ENCODE measurements around the gene ARHGAP8.

GRCh38 chr22:44721213-44721612, 31.2 kb upstream of the ARHGAP8 start:
- no peak for TF ChIP-seq EP300 (IDR thresholded peaks at IDR 0.05; ENCODE audit: borderline replicate concordance in 1 of 2, control insufficient read depth in 1 of 2, low read depth in 2 of 2, low read length in 2 of 2)
- no peak for TF ChIP-seq BRCA1 (IDR thresholded peaks at IDR 0.05; ENCODE audit: low read depth, low read length)
- TF ChIP-seq YY1 (IDR thresholded peaks at IDR 0.05; ENCODE audit: low read depth, low read length), result no peak
- TF ChIP-seq BHLHE40 (IDR thresholded peaks at IDR 0.05; ENCODE audit: borderline replicate concordance in 1 of 2, low read depth in 2 of 2, low read length in 1 of 2), result no peak
- TF ChIP-seq MAX (IDR thresholded peaks at IDR 0.05; ENCODE audit: low read depth, low read length), result no peak
- no peak for TF ChIP-seq SPI1 (IDR thresholded peaks at IDR 0.05; ENCODE audit: borderline replicate concordance, insufficient read depth, low read depth, low read length)
- TF ChIP-seq STAT1 (conservative IDR thresholded peaks at IDR 0.05), result no peak
- no peak for TF ChIP-seq ZNF207 (IDR thresholded peaks at IDR 0.05; ENCODE audit: borderline replicate concordance)

All from GM12878 (cell line).